Inferior parietal cortex (tissue), 1 donor: ENCODE results near the gene ADAM8.

Experiments used
- DNase-seq: peaks from one replicate; pipeline ENCODE4 v3.0.0-alpha.2; 2016; ENCODE audit errors: extremely low spot score

Gene ADAM8

DNA sequence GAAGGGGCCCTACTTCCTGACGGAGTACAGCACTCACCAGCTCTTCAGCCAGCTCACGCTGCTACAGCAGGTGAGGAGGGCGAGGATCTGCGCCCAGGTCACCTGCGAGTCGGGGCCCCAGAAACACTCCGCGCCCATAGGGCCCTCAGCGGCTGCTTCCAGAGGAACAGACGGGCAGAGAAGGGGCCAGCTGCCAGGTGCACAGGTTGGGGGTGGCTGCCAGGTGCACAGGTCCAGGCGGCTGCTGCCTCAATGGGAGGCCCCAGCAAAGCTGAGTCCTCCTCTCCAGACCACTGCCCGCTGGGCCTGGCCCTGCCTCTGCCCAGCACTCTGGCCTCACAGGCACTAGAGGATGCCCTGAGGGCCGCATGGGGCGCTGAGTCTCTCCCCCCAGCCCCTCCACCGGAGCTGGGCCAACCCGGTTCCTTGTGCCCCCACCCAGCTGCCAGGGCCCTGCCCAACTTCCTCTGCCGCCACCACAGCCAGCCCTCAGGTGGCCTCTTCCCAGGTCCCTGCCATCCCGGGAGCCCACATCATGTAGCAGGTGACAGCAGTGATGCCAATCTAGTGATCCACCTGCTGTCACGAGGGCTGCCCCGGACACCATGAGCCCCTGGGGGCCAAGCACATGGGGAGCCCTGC, 63.7 kb downstream of the ADAM8 start:
- no peak for DNase-seq
